Measurements from ENCODE around the gene SNED1.

The SNED1 gene

GRCh38 chr2:241080405-241081189 is 82.2 kb downstream of the SNED1 start:
- H3K27ac ChIP-seq (replicated peaks), result no peak overlapping the region
- DNase-seq (ENCODE audit: low read depth in 1 of 2, low spot score in 1 of 2), result no peak

DNA sequence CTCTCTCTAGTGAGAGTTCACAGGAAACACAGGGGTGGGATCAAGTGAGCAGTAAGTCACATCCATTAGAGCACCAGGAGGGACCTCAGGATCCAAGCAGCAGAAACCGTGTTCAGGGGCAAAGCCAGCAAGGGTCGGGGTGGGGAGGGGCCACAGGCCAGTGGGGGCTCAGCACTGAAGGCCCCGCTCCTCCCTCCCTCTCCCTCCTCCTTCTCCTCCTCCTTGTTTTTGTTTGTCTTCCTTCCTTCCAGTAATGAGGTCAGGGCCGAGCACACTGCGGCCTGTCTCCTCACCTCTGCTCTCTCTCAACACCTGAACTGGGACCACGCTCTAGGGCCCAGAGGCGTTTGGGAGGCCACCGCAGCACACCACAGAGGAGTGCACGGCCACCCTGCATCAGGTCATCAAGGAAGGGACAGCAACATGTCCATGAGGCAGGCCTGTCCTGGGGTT is 82.8 kb downstream of the SNED1 start:
- DNase-seq (ENCODE audit: low read depth in 1 of 2, low spot score in 1 of 2), result no peak
- H3K27me3 ChIP-seq (ENCODE audit: insufficient read depth, poor library complexity, severe bottlenecking), result no peaks in the 10 kb centered on the region
- H3K4me3 ChIP-seq (replicated peaks; ENCODE audit: insufficient read depth, low read length), result no peak overlapping the region
- no peak overlapping the region for H3K27ac ChIP-seq (replicated peaks)
- TF ChIP-seq CTCF (IDR thresholded peaks at IDR 0.05; ENCODE audit: insufficient read depth, low read length) (no peak), SPI1 (IDR thresholded peaks at IDR 0.05; ENCODE audit: borderline replicate concordance, low read depth) (no peak), GABPA (IDR thresholded peaks at IDR 0.05; ENCODE audit: low read depth) (no peak), POLR2AphosphoS5 (IDR thresholded peaks at IDR 0.05; ENCODE audit: low read depth) (no peak)
- TF ChIP-seq, protein P1, sequence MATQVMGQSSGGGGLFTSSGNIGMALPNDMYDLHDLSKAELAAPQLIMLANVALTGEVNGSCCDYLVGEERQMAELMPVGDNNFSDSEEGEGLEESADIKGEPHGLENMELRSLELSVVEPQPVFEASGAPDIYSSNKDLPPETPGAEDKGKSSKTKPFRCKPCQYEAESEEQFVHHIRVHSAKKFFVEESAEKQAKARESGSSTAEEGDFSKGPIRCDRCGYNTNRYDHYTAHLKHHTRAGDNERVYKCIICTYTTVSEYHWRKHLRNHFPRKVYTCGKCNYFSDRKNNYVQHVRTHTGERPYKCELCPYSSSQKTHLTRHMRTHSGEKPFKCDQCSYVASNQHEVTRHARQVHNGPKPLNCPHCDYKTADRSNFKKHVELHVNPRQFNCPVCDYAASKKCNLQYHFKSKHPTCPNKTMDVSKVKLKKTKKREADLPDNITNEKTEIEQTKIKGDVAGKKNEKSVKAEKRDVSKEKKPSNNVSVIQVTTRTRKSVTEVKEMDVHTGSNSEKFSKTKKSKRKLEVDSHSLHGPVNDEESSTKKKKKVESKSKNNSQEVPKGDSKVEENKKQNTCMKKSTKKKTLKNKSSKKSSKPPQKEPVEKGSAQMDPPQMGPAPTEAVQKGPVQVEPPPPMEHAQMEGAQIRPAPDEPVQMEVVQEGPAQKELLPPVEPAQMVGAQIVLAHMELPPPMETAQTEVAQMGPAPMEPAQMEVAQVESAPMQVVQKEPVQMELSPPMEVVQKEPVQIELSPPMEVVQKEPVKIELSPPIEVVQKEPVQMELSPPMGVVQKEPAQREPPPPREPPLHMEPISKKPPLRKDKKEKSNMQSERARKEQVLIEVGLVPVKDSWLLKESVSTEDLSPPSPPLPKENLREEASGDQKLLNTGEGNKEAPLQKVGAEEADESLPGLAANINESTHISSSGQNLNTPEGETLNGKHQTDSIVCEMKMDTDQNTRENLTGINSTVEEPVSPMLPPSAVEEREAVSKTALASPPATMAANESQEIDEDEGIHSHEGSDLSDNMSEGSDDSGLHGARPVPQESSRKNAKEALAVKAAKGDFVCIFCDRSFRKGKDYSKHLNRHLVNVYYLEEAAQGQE (IDR thresholded peaks at IDR 0.05; ENCODE audit: insufficient replicate concordance, low read depth), result no peak

More at GRCh38 chr2:241080405-241081189, 82.2 kb downstream of the SNED1 start:
- Histone ChIP-seq H3K27me3 (ENCODE audit: insufficient read depth, poor library complexity, severe bottlenecking) (no peaks in the 10 kb centered on the region), H3K4me3 (replicated peaks; ENCODE audit: insufficient read depth, low read length) (no peak overlapping the region)
- TF ChIP-seq SPI1 (IDR thresholded peaks at IDR 0.05; ENCODE audit: borderline replicate concordance, low read depth) (no peak), GABPA (IDR thresholded peaks at IDR 0.05; ENCODE audit: low read depth) (no peak), CTCF (IDR thresholded peaks at IDR 0.05; ENCODE audit: insufficient read depth, low read length) (no peak), POLR2AphosphoS5 (IDR thresholded peaks at IDR 0.05; ENCODE audit: low read depth) (no peak)
- TF ChIP-seq, protein P1 (IDR thresholded peaks at IDR 0.05; ENCODE audit: insufficient replicate concordance, low read depth), result no peak

- no peak overlapping the region for H3K4me3 ChIP-seq (replicated peaks; ENCODE audit: insufficient read depth, low read length)
- DNase-seq (ENCODE audit: low read depth in 1 of 2, low spot score in 1 of 2), result no peak
- TF ChIP-seq POLR2AphosphoS5 (IDR thresholded peaks at IDR 0.05; ENCODE audit: low read depth), result no peak
- TF ChIP-seq GABPA (IDR thresholded peaks at IDR 0.05; ENCODE audit: low read depth), result no peak
- H3K27ac ChIP-seq (replicated peaks), result no peak overlapping the region
- H3K27me3 ChIP-seq (ENCODE audit: insufficient read depth, poor library complexity, severe bottlenecking), result no peaks in the 10 kb centered on the region
These were observed 83.4 kb downstream of the SNED1 start for GRCh38 chr2:241081643-241082340.

- no peak overlapping the region for H3K27ac ChIP-seq (replicated peaks)
- TF ChIP-seq SPI1 (IDR thresholded peaks at IDR 0.05; ENCODE audit: borderline replicate concordance, low read depth) (no peak), POLR2AphosphoS5 (IDR thresholded peaks at IDR 0.05; ENCODE audit: low read depth) (no peak), GABPA (IDR thresholded peaks at IDR 0.05; ENCODE audit: low read depth) (no peak), CTCF (IDR thresholded peaks at IDR 0.05; ENCODE audit: insufficient read depth, low read length) (no peak)
- TF ChIP-seq, protein P1 (IDR thresholded peaks at IDR 0.05; ENCODE audit: insufficient replicate concordance, low read depth), result no peak
These were observed 84.1 kb downstream of the SNED1 start for GRCh38 chr2:241082341-241083090.

More at GRCh38 chr2:241082341-241083090, 84.1 kb downstream of the SNED1 start:
- no peak overlapping the region for H3K4me3 ChIP-seq (replicated peaks; ENCODE audit: insufficient read depth, low read length)
- DNase-seq (ENCODE audit: low read depth in 1 of 2, low spot score in 1 of 2), result no peak
- no peaks in the 10 kb centered on the region for H3K27me3 ChIP-seq (ENCODE audit: insufficient read depth, poor library complexity, severe bottlenecking)
